NB4 (cell line): ENCODE results near the gene HOXD4.

Experiments
- MYC ChIP-seq: IDR thresholded peaks from 2 replicates; pipeline ENCODE4 v1.6.1; 2011; ENCODE audit warnings: low read depth, low read length
- TF ChIP-seq, protein P1 (sequence below): IDR thresholded peaks from one replicate; pipeline ENCODE4 v1.5.1; 2012; ENCODE audit warnings: low read depth, low read length
- TF ChIP-seq, protein P2 (sequence below): IDR thresholded peaks from 2 replicates; pipeline ENCODE4 v1.6.1; 2011; ENCODE audit warnings: low read depth, low read length

DNA sequence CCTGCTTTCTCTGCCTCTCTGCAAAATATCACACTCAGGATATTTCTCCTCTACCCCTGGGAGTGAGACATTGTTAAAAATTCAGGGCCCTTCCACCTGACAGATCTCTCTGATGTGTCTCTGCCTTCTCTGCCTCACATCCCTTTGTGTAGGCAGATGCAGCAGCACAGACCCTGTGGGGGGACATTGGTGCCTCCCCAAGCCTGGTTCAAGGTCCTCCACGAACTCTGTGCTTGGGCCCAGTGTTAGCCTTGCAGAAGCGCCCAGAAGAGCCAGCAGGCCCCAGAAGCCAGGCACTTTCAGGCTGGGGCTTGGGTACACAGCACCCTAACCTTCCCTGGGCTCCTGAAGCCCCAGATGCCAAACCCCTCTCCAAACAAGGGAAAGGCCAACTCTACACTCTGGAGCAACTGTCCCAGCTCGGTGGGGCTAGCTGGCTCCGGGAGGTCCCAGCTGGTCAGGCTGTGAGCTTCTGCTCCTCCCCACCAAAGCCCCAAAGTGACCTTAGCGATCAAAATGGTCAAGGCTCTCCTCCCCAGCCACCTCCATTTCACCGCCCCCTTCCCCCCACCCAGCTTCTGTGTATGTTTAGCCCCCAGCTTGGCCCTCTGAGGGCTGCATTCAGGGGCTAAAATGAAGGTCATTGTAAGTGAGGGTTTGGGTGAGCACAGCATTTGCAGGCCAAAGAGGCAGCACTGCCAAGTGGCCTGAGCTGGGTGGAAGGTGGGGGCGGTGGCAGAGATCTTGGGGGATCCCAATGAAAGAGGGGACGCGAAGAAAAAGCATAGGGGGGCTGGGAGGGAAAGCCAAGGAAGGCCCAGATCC lies 26.2 kb upstream of the HOXD4 start:
- TF ChIP-seq, protein P1, sequence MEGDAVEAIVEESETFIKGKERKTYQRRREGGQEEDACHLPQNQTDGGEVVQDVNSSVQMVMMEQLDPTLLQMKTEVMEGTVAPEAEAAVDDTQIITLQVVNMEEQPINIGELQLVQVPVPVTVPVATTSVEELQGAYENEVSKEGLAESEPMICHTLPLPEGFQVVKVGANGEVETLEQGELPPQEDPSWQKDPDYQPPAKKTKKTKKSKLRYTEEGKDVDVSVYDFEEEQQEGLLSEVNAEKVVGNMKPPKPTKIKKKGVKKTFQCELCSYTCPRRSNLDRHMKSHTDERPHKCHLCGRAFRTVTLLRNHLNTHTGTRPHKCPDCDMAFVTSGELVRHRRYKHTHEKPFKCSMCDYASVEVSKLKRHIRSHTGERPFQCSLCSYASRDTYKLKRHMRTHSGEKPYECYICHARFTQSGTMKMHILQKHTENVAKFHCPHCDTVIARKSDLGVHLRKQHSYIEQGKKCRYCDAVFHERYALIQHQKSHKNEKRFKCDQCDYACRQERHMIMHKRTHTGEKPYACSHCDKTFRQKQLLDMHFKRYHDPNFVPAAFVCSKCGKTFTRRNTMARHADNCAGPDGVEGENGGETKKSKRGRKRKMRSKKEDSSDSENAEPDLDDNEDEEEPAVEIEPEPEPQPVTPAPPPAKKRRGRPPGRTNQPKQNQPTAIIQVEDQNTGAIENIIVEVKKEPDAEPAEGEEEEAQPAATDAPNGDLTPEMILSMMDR = no peak
- TF ChIP-seq, protein P2, sequence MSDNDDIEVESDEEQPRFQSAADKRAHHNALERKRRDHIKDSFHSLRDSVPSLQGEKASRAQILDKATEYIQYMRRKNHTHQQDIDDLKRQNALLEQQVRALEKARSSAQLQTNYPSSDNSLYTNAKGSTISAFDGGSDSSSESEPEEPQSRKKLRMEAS = no peak
- no peak for TF ChIP-seq MYC
